ENCODE results near the gene EEFSEC.
"Not testable (repeated sequence)": the region's sequence is repeated elsewhere in the genome, so short reads cannot be mapped to it uniquely, and the experiment has no call there.

EEFSEC gene

DNA sequence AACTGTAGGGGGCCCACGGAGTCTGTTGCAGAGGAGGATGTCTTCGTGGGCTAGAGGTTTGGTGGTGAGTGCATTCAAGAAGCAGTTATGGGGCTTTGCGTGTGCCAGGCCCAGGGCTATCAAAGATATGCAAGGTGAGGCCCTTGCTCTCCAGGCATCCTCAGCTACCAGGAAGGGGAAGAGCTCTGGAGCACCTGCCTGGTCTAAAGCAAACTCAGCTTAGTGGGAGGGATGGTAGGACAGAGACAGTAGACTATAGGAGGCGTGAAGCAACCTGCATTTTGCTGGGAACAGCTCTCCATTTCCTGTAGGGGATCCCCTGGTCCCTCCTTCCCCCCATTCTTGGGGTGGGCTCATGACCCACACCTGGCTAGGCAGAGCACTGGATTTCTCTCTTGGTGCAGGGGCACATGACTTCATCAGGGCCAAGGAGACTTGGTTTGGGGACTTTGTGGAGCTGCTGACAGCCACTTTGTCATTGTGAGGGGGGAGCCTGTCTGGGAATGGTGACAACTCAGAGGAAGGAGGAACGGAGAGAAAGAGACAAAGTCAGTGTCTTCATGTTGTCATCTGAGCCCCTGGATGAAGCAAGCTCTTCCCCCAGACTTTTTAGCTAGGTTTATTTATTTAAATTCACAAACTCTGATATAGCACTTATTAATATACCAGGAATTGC is 8.6 kb upstream of the EEFSEC start:
- TF ChIP-seq CTBP1 (IDR thresholded peaks at IDR 0.05; ENCODE audit: borderline replicate concordance) (no peak), SP1 (IDR thresholded peaks at IDR 0.05) (no peak), L3MBTL2 (conservative IDR thresholded peaks at IDR 0.05) (no peak), HDGF (IDR thresholded peaks at IDR 0.05; ENCODE audit: borderline replicate concordance) (no peak), TARDBP (IDR thresholded peaks at IDR 0.05) (no peak), FOXA1 (IDR thresholded peaks at IDR 0.05) (no peak), LEF1 (IDR thresholded peaks at IDR 0.05; ENCODE audit: borderline replicate concordance) (no peak)
- no peak for DNase-seq (ENCODE audit: extremely low spot score)
- CTCF ChIA-PET: interaction anchor here (0.6 to 0.9 kb wide), 2 partner anchors 12 to 385 kb away, joined by 3 to 6 read pairs; no protein-coding TSS in a partner anchor
- POLR2A ChIA-PET: interaction anchor here (1.2 kb wide), 1 partner anchor 8 kb away, joined by 5 read pairs; no protein-coding TSS in a partner anchor

- no peak for TF ChIP-seq SUZ12 (IDR thresholded peaks at IDR 0.05)
- TF ChIP-seq FOXM1 (IDR thresholded peaks at IDR 0.05; ENCODE audit: borderline replicate concordance): no peak
- TF ChIP-seq ELF4 (IDR thresholded peaks at IDR 0.05): no peak
- no peak for TF ChIP-seq ARNT (IDR thresholded peaks at IDR 0.05)
- no peak for TF ChIP-seq NFRKB (IDR thresholded peaks at IDR 0.05)
- no peak for TF ChIP-seq BHLHE40 (IDR thresholded peaks at IDR 0.05; ENCODE audit: borderline replicate concordance)
- no peak for TF ChIP-seq LEF1 (IDR thresholded peaks at IDR 0.05; ENCODE audit: borderline replicate concordance)
- TF ChIP-seq SP1 (IDR thresholded peaks at IDR 0.05): no peak
- TF ChIP-seq ZNF384 (IDR thresholded peaks at IDR 0.05): no peak
- no peak for TF ChIP-seq FOXK2 (IDR thresholded peaks at IDR 0.05)
- no peak for TF ChIP-seq FOXA1 (IDR thresholded peaks at IDR 0.05)
- TF ChIP-seq CTBP1 (IDR thresholded peaks at IDR 0.05; ENCODE audit: borderline replicate concordance): no peak
- no peak for TF ChIP-seq PKNOX1 (IDR thresholded peaks at IDR 0.05)
- no peak for TF ChIP-seq L3MBTL2 (conservative IDR thresholded peaks at IDR 0.05)
- no peak for TF ChIP-seq TARDBP (IDR thresholded peaks at IDR 0.05)
- TF ChIP-seq HDGF (IDR thresholded peaks at IDR 0.05; ENCODE audit: borderline replicate concordance): no peak
- ChIA-PET CTCF (interaction anchor here (0.6 kb wide), 1 partner anchor 385 kb away, joined by 6 read pairs; no protein-coding TSS in a partner anchor), POLR2A (interaction anchor here (1.2 kb wide), 1 partner anchor 8 kb away, joined by 5 read pairs; no protein-coding TSS in a partner anchor)
- no peak for DNase-seq (ENCODE audit: extremely low spot score)
Observed at GRCh38 chr3:128145279-128145678, 8.0 kb upstream of the EEFSEC start.

DNA sequence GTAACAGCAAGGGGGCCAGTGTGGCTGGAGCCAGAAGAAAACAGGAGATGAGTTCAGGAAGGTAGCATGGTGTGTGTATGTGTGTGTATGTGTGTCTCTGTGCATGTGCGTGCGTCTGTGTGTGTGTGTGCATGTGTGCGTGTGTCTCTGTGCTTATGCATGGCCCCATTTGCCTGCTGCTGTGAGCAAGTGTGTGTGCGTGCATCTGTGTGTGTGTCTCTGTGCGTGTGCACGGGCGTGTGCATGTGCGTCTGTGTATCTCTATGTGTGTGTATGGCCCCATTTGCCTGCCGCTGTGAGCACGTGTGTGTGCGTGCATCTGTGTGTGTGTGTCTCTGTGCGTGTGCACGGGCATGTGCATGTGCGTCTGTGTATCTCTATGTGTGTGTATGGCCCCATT is 7.1 kb upstream of the EEFSEC start:
- TF ChIP-seq ZNF384 (IDR thresholded peaks at IDR 0.05): no peak
- no peak for TF ChIP-seq FOXM1 (IDR thresholded peaks at IDR 0.05; ENCODE audit: borderline replicate concordance)
- ChIA-PET POLR2A (no interaction called here), CTCF (no interaction called here)
- DNase-seq (ENCODE audit: extremely low spot score): no peak

DNA sequence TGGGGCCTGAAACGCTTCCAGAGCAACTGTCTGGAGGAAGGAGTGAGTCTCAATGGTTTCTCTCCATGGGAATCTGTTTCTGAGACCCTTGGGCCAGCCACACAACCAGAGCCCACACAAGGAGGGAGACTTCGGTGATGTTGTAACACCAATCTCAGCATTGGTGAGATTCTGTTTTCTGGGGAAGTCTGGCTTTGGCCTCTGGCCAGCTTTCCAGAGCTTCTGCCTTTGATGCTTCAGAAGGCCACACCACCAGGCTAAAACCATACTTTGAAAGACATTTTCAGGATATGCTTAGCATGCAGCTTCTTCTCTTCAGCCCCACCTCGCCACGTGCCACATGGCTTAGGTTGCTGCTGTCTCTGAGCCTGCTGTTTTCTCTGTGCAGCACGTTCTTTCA is 3.6 kb upstream of the EEFSEC start:
- POLR2A ChIA-PET: no interaction called here

GRCh38 chr3:128151758-128152274 is 1.5 kb upstream of the EEFSEC start:
- TF ChIP-seq CTBP1 (IDR thresholded peaks at IDR 0.05; ENCODE audit: borderline replicate concordance): no peak
- TF ChIP-seq FOXA1 (IDR thresholded peaks at IDR 0.05): no peak
- TF ChIP-seq FOXM1 (IDR thresholded peaks at IDR 0.05; ENCODE audit: borderline replicate concordance): no peak
- TF ChIP-seq PKNOX1 (IDR thresholded peaks at IDR 0.05): no peak
- no peak for TF ChIP-seq SUZ12 (IDR thresholded peaks at IDR 0.05)
- TF ChIP-seq L3MBTL2 (conservative IDR thresholded peaks at IDR 0.05): no peak
- TF ChIP-seq BHLHE40 (IDR thresholded peaks at IDR 0.05; ENCODE audit: borderline replicate concordance): no peak
- no peak for TF ChIP-seq ZNF384 (IDR thresholded peaks at IDR 0.05)
- no peak for TF ChIP-seq NFRKB (IDR thresholded peaks at IDR 0.05)
- no peak for TF ChIP-seq SP1 (IDR thresholded peaks at IDR 0.05)
- no peak for TF ChIP-seq TARDBP (IDR thresholded peaks at IDR 0.05)
- TF ChIP-seq HDGF (IDR thresholded peaks at IDR 0.05; ENCODE audit: borderline replicate concordance): no peak
- no peak for TF ChIP-seq FOXK2 (IDR thresholded peaks at IDR 0.05)
- no peak for TF ChIP-seq LEF1 (IDR thresholded peaks at IDR 0.05; ENCODE audit: borderline replicate concordance)
- no peak for TF ChIP-seq ELF4 (IDR thresholded peaks at IDR 0.05)
- TF ChIP-seq ARNT (IDR thresholded peaks at IDR 0.05): no peak
- POLR2A ChIA-PET: interaction anchor here (1.9 kb wide), 1 partner anchor 28 kb away, joined by 18 read pairs; the partner anchor contains the start of gene RUVBL1
- no peak for DNase-seq (ENCODE audit: extremely low spot score)
- CTCF ChIA-PET: no interaction called here

More for the DNA sequence above, 3.6 kb upstream of the EEFSEC start:
- no peak for TF ChIP-seq BHLHE40 (IDR thresholded peaks at IDR 0.05; ENCODE audit: borderline replicate concordance)
- TF ChIP-seq FOXA1 (IDR thresholded peaks at IDR 0.05): no peak
- no peak for TF ChIP-seq FOXM1 (IDR thresholded peaks at IDR 0.05; ENCODE audit: borderline replicate concordance)
- CTCF ChIA-PET: no interaction called here
- DNase-seq (ENCODE audit: extremely low spot score): no peak

DNA sequence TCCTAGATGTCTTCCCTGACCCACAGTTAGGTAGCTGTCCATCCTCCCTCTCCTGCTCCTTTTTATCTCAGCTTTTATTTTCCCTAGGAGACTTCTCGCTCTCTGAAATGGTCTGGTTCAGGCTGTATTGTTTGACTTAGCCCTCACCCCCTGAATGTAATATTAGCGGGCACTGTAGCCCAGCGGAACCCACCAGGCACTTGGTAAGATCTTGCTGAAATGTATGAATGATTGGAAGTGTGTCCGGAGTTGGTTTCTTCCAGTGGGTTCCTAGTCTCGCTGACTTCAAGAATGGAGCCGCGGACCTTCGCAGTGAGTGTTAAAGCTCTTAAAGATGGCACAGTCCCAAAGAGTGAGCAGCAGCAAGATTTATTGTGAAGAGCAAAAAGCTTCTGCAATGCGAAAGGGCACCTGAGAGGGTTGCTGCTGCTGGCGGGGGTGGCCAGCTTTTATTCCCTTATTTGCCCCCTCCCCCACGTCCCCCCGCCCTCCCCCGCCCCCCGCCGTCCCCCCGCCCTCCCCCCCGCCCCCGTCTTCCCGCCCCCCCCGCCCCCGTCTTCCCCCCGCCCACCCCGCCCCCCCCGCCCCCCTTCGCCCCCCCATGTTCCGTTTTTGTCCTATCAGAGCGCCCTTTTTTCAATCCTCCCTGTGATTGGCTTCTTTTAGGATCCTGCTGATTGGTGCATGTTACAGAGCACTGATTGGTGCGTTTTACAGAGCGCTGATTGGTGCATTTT is 694 bp upstream of the EEFSEC start:
- CTCF ChIA-PET: interaction anchor here (1.0 kb wide), 1 partner anchor 17 kb away, joined by 3 read pairs; no protein-coding TSS in a partner anchor
- no peak for TF ChIP-seq PKNOX1 (IDR thresholded peaks at IDR 0.05)
- POLR2A ChIA-PET: interaction anchor here (0.6 to 1.9 kb wide), 5 partner anchors 8 to 57 kb away, joined by 3 to 18 read pairs (median 5); partner anchors contain the start of gene RUVBL1
- no peak for DNase-seq (ENCODE audit: extremely low spot score)

DNA sequence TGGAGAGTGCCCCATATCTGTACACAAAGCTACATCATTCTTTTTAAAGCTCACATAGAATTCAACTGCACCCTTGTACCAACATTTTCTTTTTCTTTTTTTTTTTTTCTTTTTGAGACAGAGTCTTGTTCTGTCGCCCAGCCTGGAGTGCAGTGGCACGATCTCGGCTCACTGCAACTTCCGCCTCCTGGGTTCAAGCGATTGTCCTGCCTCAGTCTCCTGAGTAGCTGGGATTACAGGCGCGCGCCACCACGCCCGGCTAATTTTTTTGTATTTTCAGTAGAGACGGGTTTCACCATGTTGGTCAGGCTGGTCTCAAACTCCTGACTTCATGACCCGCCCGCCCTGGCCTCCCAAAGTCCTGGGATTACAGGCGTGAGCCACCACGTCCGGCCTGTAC is 1.1 kb downstream of the EEFSEC start:
- CTCF ChIA-PET: interaction anchor here (0.6 kb wide), 1 partner anchor 310 kb away, joined by 5 read pairs; no protein-coding TSS in a partner anchor
- DNase-seq (ENCODE audit: extremely low spot score): not testable (repeated sequence)
- POLR2A ChIA-PET: interaction anchor here (0.6 to 0.9 kb wide), 2 partner anchors 13 to 31 kb away, joined by 3 to 7 read pairs; partner anchors contain the start of gene RUVBL1

Data from HEK293T (cell line).